NCI-H1417 (cell line): Measurements from ENCODE around the gene CACNB2.

Source experiments
- DNase-seq, 3 experiments: peaks; one replicate each; lab custom pipeline; 2025; lab: John Stamatoyannopoulos, UW

The CACNB2 gene

GRCh38 chr10:18293536-18294510 is 153.6 kb downstream of the CACNB2 start:
- DNase-seq: no peak

DNA sequence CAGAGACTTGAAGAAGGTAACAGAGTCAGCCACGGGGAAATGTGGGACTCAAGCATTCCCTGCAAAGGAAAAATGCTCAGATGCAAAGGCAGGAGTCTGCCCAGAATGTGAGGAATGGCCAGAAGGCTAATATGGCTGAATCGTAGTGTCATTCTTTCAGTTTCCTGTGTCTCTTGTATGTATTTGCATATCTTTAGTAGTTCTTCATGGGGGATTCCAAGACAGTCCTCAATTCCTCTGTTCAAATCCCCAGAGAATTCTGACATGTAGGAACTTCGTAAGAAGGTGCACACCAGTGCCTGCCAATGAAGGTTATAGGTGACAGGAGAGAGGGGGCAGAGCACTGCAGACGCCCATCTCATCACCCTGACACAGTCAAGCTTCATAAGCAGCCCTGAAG is 154.4 kb downstream of the CACNB2 start:
- no peak for DNase-seq

DNA sequence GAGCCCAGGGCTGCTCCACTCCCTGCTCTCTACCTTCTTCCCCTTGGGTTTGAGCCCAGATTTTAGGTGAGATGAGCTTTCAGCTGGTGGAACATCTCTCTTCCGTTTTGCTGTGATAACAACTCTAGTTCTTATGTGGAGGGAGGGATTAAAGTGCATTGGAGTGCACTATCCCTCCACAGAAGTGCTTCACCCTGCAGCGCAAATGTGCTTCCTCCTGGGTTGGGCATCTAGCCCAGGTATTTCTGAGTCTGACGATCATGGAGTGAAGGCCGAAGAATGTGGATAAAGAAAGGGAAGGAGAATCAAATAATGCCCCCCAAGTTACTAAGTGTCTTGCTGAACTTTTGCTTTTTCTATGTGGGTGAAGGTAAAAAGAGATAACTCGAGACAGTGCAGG is 157.4 kb downstream of the CACNB2 start:
- no peak for DNase-seq

- DNase-seq: no peak
Observed at GRCh38 chr10:18298256-18298655, 158.0 kb downstream of the CACNB2 start.

- peak in 1 of 3 experiments; percentile 13 for DNase-seq
Observed at GRCh38 chr10:18303851-18304801, 163.9 kb downstream of the CACNB2 start.

GRCh38 chr10:18306031-18306430 is 165.8 kb downstream of the CACNB2 start:
- DNase-seq: no peak

GRCh38 chr10:18308600-18308999 is 168.4 kb downstream of the CACNB2 start:
- no peak for DNase-seq

DNA sequence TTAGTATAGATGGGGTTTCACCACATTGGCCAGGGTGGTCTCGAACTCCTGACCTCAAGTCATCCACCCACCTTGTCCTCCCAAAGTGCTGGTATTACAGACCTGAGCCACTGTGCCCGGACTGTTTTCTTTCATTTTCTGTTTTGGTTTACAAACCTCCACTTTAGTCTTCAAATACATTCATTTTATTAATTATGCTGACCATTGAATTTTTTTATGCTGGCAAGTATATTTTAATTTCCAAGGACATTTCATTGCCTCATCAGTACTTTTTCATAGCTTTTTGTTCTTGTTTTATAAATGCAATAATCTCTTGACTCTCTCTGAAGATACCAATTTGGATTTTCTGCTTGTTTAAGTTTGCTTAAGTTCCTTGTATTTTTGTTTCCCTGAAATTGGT is 170.5 kb downstream of the CACNB2 start:
- no peak for DNase-seq

DNA sequence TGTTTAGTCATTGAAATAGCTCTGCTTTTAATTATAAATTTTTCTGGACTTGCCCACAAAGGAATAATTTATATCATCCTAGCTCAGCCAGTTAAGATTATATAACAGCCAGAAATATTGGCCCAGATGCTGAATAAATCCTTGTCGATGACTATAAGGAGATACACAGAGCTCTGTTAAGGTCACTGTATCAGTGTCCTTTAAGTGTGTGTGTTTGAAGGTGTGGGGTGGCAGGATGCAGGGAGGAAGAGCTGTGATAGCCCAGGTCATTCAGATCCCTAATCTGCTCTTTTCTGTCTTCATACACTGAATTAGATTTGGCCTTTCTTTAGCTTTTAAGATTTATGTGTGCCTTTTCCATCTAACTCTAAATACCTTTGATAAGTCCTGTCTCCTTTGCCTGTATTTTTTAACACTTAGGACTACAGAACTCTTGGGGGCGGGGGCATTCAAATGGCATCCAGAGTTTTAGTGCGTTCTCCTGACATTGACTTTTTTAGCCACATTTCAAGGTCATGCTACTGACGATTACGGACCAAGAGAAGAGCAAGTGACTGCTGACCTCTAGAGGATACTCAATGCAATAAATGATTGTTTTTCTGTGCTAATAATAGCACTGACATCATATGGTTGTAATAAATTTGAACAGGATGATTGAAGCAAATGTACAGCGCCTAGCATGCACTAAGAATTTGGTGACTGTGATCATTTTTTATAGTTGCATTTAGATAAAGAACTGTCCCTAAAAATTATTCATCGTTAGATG is 172.3 kb downstream of the CACNB2 start:
- DNase-seq: peak in 1 of 3 experiments; percentile 30

DNA sequence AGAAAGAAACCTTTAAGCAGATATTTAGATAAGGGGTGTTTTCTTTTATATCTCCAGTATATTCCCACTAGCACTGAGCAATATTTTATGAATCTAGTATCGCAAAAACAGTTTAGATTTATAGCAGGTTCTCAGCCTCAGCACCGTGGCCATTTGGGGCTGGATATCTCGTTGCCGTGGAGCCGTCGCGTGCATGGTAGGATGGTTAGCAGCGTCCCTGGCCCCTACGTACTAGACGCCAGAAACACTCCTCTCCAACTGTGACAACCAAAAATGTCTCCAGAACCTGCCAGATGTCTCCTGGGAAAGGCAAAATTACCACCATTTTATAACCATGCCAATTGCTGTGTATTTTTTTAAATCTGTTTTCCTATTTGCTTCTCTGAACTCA is 172.9 kb downstream of the CACNB2 start:
- no peak for DNase-seq

GRCh38 chr10:18313626-18314025 is 173.4 kb downstream of the CACNB2 start:
- DNase-seq: peak in 1 of 3 experiments; percentile 0

DNA sequence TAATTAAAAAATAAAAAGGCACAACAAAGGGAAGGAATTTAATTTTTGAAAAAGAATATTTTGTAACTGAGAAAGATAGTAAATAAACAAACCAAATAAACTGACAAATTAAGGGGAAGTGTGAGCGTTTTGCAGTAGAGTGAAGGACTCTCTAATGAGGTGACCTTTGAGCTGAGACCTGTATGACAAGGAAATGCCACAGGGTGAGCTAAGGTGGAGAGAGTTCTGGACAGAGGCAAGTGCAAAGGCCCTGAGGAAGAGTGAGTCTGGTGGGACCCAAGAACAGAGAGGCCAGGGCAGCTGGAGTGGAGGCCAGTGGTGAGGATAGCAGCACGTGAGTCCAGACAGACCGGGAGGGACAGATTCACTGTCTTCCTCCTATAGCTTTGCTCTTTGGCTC is 179.4 kb downstream of the CACNB2 start:
- DNase-seq: no peak

DNA sequence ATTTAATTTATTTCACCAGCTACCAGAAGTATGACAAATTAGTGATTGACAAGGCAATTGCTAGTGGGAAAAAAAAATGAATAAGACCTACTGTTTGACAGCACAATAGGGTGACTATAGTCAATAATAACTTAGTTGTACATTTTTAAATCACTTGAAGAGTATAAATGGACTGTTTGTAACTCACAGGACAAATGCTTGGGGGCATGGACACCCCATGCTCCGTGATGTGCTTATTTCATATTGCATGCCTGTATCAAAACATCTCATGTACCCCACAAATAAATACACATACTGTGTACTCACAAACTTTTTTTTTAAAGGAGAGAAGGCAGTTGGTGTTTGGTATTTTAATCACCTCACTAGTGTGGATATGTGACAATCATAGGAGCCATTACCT is 181.1 kb downstream of the CACNB2 start:
- no peak for DNase-seq

DNA sequence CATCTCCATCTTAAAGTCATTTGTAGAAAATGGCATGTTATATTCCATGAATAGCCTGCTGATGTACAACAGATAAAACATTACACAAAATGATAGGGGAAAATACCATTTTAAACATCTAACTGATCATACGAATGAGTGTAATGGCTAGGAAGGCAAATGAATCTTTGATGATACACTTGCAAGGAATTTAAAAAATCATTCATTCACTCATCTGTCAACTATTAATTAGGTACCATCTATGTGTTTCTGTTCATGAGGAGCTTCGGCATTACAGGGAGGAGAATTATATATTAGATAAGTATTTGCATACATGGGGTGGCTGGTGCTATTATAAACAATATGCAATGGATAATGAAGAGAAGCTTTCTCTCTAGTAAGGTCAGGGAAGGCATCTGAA is 183.7 kb downstream of the CACNB2 start:
- no peak for DNase-seq

GRCh38 chr10:18325410-18325809 is 185.2 kb downstream of the CACNB2 start:
- no peak for DNase-seq

GRCh38 chr10:18325889-18326531 is 185.8 kb downstream of the CACNB2 start:
- no peak for DNase-seq

- no peak for DNase-seq
Observed at GRCh38 chr10:18328941-18329340, 188.7 kb downstream of the CACNB2 start.

- no peak for DNase-seq
Observed at GRCh38 chr10:18332048-18332447, 191.8 kb downstream of the CACNB2 start.

GRCh38 chr10:18332484-18332883 is 192.3 kb downstream of the CACNB2 start:
- no peak for DNase-seq

- DNase-seq: no peak
Observed at GRCh38 chr10:18333621-18334020, 193.4 kb downstream of the CACNB2 start.

GRCh38 chr10:18334116-18334867 is 194.1 kb downstream of the CACNB2 start:
- DNase-seq: no peak
